DMS53 treated with DMSO at 0.1 percent for 48 hours (cell line): ENCODE results near the gene SIVA1.

ENCODE experiments used
- DNase-seq: peaks from one replicate; lab custom pipeline; 2025; ENCODE audit not compliant: unreplicated experiment; lab: John Stamatoyannopoulos, UW

SIVA1 gene

GRCh38 chr14:104770851-104771272 lies 17.9 kb downstream of the SIVA1 start:
- DNase-seq, result no peak

DNA sequence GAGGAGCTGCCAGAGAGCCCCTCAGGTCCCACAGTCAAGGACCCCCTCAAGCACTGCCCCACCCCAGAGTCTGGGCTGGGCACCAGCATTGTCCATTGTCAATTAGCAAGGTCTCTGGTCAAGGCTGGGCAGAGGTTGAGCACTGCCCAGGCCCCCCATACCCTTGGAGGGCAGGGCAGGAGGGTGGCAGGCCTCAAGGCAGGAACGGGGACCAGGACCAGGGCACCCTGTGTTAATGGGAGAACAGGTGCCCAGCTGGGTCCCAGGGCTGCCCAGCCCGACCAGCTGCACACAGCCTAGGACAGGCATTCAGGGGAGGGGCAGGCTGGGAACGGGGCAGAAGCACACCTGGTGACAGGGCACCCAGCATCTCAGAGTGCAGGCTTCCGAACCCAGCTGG lies 18.4 kb downstream of the SIVA1 start:
- no peak for DNase-seq

DNA sequence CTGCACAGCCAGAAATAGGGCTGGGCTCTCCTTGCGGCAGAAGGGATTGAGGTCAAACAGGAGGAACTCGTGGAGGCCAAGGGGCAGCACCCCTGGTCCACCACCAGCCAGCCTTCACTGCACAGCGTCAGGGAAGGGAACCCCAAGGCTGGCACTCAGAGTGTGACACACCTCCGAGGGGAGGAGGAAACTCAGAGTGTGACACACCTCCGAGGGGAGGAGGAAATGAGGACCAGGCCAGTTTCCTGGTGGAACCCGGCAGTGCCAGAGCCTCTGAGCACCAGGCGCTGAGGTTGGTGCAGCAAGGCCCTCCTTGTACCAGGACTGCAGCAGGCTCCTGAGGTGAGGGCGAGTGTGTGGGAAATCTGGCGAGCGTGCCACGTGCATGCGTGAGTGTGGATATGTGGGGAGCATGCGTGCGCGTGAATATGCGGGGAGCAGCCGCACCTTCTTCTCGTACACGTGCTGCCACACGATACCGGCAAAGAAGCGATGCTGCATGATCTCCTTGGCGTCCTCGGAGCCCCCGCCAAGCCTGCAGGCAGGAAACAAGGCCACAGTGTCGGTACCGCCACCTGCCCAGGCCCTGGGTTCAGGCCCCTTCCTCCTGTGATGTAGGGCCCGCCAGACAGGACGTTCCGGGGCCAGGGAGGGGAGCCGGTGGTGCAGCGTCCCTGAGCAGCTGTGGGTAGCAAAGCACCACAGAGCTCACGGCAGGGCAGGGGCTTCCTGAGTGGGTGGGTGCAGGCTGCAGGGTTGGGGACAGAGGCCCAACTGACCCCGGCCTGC lies 19.2 kb downstream of the SIVA1 start:
- no peak for DNase-seq

DNA sequence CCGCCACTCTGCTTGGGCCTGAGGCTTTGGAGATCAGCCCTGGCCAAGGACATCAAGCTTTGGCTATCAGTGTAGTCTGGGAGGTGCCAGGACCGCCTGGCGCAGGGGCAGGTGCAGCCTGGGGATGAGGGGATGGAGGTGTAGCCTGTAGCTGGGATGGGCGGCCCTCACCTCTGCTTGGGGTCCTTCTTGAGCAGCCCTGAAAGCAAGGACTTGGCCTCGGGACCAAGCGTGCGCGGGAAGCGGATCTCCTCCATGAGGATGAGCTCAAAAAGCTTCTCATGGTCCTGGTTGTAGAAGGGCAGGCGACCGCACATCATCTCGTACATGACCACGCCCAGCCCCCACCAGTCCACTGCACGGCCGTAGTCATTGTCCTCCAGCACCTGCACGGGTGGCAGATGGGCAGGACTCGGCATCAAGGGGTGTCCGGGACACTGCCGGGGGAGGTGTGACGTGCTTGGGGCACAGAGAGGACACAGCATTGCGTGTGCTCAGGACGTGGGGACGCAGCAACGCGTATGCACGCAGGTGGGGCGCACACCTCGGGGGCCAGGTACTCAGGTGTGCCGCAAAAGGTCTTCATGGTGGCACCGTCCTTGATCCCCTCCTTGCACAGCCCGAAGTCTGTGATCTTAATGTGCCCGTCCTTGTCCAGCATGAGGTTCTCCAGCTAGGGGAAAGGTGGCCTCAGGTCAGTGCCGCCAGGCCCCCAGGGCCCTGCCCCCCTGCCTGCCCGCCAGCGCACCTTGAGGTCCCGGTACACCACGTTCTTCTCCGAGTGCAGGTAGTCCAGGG lies 20.0 kb downstream of the SIVA1 start:
- DNase-seq, result no peak

DNA sequence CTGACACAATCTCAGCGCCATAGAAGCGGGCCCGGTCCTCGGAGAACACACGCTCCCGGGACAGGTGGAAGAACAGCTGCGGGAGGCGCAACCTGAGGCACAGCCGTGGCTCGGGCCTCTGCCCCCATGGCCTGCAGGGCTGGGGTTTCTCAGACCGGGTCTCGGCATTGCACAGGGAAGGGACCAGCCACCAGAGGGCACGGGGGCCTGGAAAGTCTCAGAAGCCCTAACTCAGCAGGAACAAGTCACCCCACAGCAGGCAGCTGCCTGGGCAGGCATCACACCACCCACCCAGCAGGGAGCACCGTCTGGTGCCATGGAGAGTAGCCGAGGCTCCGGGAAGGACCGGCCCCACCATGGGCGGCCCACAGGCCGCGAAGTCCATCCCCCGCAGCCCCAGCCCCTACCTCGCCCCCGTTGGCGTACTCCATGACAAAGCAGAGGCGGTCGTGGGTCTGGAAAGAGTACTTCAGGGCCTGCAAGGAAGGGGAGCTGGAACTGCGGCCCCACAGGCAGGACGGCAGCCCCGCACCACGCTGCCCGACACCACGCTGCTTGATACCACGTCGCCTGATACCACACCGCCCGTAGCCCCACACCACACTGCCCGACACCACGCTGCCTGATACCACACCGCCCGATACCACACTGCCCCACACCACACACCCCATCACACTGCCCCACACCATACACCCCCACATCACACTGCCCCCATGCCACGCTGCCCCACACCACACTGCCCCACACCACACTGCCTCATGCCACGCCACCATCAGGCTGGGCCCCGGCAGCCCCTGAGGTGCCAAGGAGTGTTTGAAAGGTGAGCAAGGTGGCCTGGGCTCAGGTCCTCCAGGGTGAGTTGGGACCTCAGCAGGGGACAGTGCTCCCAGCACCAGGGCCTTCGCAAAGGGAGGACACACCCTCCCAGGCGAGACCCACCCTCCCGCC lies 20.8 kb downstream of the SIVA1 start:
- no peak for DNase-seq

DNA sequence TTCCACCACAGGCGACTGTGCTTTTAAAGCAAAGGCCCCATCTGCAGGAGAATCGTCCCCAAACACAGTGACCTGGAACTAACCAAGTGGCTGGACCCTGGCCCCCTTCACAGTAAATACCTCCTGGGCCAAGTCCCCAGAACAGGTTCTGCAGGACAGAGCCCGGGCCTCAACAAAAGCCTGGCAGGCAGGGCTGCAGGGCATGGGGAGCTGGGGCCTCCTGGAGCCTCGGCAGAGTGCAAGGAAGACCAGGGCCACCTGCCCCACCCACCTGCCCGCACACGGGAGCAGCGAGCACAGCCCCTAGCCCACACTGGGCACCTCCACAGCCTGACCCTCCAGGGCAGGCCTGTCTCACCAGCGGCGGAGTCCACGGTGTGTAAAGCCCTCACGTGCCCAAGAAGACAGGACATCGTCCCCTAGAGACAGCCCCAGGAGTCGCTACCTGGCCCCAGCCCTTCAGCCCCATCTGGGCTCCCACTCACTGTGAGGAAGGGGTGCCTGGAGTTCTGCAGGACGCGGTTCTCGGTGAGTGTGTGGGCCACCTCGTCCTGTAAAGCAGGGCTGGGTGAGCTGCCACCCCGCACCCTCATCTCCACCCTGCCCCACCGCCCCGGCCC lies 21.6 kb downstream of the SIVA1 start:
- DNase-seq, result no peak

- DNase-seq, result no peak
These were observed 22.1 kb downstream of the SIVA1 start for GRCh38 chr14:104775073-104775489.

- no peak for DNase-seq
These were observed 23.5 kb downstream of the SIVA1 start for GRCh38 chr14:104776481-104776880.

DNA sequence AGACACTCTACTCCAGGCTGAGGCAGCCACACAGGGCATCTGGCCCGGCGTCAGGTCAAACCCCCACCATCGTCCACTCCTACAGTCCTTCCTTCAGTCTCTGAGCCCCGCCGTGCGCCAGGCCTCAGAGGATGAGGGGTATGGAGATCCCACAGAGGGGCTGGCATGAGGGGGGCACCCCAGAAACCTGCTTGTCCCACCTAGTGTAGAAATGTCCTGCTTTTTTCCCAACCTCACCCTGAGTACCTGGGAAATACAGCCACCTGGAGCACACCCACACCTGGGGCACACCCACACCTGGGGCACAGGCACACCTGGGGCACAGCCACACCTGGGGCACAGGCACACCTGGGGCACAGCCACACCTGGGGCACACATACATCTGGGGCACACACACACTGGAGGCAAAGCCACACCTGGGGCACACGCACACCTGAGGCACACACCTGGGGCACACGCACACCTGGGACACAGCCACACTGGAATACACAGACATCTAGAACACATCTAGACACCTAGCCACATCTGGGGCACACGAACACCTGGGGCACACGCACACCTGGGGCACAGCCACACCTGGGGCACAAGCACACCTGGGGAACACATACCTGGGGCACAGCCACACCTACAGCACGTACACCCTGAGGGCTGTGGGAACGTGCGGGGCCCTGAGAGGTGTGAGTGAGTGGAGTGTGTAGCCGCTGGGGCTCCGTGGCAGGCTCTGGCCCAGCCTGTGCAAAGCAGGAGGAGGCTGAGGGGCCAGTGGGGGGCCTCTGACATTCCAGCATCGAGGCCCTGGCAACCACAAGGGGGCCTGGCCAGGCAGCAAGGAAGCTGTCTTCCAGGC lies 24.2 kb downstream of the SIVA1 start:
- DNase-seq, result no peak

- DNase-seq, result no peak
These were observed 24.9 kb downstream of the SIVA1 start for GRCh38 chr14:104777808-104778249.

DNA sequence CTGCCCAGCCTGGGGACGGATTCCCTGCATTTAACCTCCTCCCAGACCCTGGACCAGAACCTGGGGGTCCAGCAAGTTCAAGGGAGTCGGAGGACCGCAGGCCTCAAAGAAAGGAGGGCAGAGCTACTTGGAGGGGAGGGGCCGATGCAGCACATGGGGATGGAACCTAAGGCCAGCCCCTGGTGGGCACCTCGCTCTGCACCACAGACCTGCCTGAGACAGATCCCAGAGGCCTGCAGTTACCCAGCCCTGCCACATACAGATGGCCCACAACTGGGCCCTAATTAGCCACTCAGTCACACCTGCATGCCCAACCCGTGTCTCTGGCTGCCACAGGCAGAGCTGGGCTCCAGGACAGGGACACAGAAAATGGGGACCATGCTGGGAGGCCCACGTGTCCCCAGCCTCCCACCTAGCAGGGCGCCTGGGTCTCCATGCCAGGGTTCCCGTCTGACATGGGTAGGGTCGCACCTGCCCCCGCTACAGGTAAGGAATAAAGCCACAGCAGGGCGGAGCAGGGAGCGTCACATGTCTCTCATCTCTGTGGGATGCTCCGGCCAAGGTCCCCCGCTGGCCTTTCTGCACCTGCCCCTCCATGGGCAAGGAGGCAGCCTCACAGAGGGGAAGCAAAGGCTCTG lies 25.9 kb downstream of the SIVA1 start:
- DNase-seq, result no peak

DNA sequence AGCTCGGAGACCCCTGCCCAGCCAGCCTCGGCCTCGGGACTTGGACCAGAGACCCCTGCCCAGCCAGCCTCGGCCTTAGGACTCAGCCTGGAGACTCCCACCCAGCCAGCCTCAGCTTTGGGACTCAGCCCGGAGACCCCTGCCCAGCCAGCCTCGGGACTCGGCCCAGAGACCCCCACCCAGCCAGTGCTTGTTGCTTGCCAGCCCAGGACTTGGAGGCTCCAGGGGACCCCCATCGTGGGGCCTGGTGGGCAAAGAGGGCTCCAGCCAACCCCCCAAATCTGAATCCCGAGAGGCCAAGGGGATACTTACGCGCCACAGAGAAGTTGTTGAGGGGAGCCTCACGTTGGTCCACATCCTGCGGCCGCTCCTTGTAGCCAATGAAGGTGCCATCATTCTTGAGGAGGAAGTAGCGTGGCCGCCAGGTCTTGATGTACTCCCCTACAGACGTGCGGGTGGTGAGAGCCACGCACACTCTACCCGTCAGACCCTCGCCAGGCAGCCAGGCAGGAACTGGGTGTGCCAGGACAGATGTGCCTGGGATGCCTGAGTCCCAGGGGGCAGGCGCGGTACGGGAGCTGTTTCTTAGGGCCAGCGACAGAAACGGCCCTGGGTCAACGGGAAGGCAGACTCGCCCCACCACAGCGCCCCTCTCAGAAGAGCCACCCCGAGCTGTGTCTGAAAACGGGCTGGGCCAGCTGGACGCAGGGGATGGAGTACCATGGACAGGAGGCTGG lies 27.0 kb downstream of the SIVA1 start:
- no peak for DNase-seq

DNA sequence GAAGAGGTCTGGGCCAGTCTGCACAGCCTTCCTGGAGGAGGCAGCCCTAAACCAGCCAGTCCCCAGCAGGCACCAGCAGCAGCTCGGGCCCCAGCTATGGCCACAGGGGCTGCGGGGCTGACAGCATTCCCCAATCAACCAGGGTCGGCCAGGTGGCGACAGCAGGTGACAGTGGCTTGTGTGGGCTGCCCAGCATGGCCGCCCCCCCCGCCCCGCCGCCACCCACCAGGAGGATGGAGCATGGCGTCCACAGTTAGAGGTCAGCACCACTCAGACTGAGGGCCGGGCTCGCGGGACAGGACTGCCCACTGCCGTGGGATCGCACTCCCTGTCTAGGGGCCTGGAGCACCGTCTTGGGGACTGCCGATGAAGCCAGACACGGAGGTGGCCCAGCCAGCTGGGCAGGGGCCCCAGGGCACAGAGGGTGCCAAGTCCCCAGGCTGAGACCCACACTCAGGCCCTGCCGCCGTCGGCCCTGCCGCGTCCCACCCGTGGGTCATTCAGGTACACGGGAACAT lies 27.6 kb downstream of the SIVA1 start:
- no peak for DNase-seq

DNA sequence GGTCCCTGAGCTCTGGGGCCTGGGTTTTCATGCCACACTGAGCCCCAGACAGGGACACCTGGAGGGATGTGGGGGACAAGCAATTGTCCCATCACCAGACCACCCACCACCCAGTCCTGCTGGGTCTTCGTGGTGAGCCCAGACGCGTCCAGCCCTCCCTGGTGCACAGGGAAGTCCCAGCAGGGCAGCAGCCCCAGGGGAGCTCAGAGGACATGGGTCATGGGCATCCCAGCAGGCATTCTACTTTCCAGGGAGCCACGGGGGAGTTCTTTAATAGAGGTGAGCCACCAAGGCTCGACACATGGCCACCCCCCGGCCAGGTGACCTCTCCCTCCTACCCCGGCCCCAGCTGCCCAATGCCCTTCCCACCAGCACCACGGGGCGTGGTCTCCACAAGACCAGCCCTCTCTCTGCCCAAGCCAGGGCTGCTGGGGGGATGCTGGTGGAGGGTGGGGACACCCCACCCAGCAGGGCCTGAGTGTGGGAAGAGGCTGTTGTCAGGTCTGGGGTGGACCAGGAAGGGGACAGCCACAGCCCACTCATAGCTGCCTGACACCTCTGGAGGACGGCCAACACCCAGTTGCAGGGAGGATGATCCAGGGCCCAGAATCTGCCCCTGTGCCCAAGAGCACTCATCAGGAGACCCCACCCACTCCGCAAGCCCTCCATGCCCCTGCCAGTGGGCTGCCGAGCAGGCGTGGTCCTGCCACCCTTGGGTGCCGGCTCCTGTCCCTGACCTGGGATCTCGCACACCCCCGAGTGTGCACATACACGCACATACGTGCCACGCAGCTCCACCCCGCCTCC lies 28.5 kb downstream of the SIVA1 start:
- DNase-seq, result no peak

- no peak for DNase-seq
These were observed 29.3 kb downstream of the SIVA1 start for GRCh38 chr14:104782086-104782807.

DNA sequence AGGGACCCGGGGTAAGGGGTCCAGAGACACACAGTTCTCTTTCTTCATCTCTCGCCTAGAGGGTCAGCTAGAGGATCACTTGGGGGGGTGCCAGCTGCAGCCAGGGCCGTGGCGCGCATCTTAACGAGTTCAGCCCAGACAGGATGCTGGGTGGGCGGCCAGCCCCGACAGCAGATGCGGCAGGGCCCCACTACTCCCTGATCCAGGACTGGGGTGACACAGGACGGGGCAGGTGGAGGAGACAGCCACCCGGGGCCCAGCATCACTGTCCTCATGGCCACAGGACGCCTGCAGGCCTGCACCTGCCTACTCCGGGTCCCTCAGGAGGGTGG lies 29.8 kb downstream of the SIVA1 start:
- DNase-seq, result no peak
